ENCODE measurements around the gene COPS6.

Gene COPS6

DNA sequence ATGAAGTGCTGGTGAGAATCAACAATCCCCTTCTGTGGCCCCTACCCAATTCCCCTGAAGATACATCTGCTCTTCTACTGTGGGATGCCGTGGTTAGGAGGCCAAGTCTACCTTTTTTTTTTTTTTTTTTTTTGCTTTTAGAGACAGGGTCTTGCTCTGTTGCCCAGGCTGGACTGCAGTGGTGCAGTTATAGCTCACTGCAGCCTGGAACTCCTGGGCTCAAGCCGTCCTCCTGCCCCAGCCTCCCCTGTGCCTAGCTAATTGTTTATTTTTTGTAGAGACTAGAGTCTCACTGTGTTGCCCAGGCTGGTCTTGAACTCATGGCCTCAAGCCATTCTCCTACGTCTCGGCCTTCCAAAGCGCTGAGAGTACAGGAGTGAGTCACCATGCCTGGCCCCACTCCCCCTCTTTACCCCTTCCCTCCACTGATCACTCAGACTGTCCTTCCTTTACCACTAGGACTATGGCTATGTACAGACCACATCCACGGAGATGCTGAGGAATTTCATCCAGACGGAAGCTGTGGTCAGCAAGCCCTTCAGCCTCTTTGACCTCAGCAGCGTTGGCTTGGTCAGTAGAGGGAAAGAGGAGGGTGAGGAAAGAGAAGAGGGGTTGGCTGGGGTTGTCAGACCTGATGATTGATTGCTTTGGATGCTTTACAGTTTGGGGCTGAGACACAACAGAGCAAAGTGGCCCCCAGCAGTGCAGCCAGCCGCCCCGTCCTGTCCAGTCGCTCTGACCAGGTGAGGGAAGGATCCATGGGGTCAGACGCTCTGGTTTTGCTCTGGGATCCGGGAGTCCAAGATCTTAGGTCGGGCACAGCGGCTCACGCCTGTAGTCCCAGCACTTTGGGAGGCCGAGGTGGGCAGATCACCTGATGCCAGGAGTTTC is 14.4 kb downstream of the COPS6 start:
- DNase-seq, result no peak

- DNase-seq, result no peak
These were observed 16.8 kb downstream of the COPS6 start for GRCh38 chr7:100105534-100105933.

DNA sequence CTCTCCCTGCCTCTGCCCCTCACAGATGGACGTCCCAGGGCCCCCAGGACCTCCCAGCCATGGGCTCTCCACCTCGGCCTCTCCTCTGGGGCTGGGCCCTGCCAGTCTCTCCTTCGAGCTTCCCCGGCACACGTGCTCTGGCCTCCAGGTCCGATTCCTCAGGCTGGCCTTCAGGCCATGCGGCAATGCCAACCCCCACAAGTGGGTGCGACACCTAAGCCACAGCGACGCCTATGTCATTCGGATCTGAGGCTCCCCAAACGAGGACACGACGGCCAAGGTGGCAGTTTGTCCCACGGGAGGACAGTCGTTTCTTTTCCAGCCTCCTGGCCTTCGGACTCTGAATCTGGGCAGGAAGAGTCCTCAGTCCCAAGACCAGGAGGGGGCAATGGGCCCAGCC is 17.9 kb downstream of the COPS6 start:
- no peak for DNase-seq

- no peak for DNase-seq
These were observed 18.5 kb downstream of the COPS6 start for GRCh38 chr7:100107125-100107737.

DNA sequence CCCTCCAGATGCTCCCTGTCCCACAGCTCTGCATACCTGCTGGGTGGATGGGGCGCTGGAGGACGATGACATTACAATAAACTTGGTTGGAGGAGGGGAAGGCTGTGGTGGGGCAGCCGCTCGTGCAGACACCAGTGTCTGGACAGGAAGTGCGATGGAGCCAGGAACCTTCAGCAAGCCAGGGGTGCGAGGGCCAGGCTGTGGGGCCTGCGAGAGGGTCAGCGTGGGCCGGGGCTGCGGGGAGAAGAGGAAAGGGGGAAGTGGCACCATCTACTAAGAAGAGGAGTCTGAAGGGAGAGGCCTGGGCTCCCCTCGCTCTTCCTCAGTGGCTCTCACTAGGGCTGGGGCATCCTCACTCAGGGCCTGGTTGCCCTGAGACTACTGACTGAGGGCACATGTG is 19.1 kb downstream of the COPS6 start:
- DNase-seq, result no peak

DNA sequence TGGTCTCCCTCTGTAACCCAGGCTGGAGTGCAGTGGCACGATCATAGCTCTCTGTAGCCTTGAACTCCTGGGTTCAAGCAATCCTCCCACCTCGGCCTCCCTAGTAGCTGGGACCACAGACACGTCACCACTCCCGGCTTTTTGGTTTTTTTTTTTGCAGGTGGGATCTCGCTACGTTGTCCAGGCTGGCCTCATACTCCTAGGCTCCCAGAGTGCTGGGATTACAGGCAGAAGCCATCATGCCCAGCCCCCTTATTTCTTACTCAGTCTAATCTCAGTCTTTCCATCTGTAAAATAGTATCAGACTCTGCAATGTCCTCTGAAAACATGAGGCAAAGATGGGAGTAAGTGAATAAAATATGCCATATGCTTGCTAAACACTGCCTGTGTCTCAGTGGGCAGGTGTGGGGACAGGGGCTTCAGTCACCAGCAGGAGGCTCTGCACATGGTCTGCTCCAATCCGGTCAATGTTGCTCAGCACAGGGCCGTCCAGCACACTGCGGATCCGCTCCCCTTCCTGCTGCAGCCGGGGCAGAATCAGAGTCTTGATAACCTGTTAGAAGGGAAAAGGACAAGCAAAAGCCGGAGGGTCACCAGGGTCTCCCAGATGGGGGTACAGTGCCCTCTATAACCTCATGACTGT is 20.9 kb downstream of the COPS6 start:
- DNase-seq, result no peak

- DNase-seq, result no peak
These were observed 22.4 kb downstream of the COPS6 start for GRCh38 chr7:100111156-100111555.

- no peak for DNase-seq
These were observed 23.1 kb downstream of the COPS6 start for GRCh38 chr7:100111914-100112313.

- DNase-seq, result no peak
These were observed 26.3 kb downstream of the COPS6 start for GRCh38 chr7:100115026-100115425.

- no peak for DNase-seq
These were observed 29.8 kb downstream of the COPS6 start for GRCh38 chr7:100118388-100119071.

- DNase-seq, result peak; percentile 96
These were observed 30.6 kb downstream of the COPS6 start, which contains the start of the genes CNPY4 and TAF6 for GRCh38 chr7:100119072-100119969. Gene CNPY4 (plus strand): TSS chr7:100119634. CDS start chr7:100119745, 111 bp downstream. Gene TAF6 (minus strand): TSS chr7:100119358. CDS start chr7:100114209, 5,149 bp downstream.

- DNase-seq, result peak; percentile 78
These were observed 31.4 kb downstream of the COPS6 start for GRCh38 chr7:100119970-100120732.

DNA sequence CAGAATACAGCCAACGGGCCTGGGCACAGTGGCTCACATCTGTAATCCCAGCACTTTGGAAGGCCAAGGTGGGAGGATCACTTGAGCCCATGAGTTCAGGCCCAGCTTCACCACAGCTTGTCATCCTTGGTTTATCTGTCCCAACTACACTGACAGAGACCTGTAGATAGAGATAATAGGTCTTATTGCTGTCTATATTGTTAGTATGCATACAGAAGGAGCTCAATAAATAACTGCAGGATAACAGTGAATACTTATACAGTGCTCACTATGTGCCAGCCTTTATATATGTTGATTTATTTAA is 31.9 kb downstream of the COPS6 start:
- DNase-seq, result no peak

DNA sequence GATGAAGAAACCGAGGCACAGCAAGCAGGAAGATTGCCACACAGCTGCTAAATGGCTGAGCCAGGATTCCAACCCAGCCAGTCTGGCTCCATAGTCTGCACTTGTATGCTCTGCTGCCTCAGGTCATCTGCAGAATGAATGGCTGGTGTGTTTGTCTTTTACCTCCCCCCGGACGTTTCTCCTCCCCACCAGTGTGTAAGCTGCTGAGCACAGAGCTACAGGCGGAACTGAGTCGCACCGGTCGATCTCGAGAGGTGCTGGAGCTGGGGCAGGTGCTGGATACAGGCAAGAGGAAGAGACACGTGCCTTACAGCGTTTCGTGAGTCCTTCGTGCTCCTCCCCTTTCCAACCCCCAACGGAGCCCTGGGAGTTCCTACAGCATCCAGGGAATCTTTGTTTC is 33.3 kb downstream of the COPS6 start:
- no peak for DNase-seq

DNA sequence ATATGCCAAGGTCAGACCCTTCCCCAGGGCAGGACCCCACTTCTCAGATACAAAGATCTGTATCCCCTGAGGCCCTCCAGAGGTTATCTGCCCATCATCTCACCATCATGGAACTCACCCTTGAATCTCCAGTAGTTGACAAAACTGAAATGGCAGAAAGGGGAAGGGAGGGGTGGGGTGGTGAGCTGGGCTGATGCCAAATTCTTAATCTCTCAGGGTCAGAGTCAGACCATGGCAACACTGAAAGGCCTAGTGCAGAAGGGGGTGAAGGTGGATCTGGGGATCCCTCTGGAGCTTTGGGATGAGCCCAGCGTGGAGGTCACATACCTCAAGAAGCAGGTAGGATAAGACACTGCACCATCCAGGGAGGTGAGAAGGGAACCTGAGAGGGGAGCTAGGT is 33.8 kb downstream of the COPS6 start:
- DNase-seq, result no peak

DNA sequence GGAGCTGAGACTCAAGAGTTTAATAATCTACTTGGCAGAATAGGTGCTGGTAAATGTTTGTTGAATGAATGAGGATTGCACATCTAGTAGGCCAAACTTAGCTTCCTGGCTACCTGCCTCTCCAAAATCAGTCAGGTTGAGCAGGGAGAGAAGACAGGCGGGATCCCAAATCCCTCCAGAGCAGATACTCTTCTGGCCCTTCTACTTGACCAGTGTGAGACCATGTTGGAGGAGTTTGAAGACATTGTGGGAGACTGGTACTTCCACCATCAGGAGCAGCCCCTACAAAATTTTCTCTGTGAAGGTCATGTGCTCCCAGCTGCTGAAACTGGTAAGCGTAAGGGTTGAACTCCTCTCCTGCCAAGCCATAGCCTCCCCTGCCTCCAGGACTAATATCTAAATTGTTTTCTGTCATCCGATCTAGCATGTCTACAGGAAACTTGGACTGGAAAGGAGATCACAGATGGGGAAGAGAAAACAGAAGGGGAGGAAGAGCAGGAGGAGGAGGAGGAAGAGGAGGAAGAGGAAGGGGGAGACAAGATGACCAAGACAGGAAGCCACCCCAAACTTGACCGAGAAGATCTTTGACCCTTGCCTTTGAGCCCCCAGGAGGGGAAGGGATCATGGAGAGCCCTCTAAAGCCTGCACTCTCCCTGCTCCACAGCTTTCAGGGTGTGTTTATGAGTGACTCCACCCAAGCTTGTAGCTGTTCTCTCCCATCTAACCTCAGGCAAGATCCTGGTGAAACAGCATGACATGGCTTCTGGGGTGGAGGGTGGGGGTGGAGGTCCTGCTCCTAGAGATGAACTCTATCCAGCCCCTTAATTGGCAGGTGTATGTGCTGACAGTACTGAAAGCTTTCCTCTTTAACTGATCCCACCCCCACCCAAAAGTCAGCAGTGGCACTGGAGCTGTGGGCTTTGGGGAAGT is 35.8 kb downstream of the COPS6 start:
- no peak for DNase-seq

GRCh38 chr7:100126239-100126930 is 37.6 kb downstream of the COPS6 start:
- peak; percentile 26 for DNase-seq

- DNase-seq, result peak; percentile 94
These were observed 38.4 kb downstream of the COPS6 start, which contains the start of gene MBLAC1 for GRCh38 chr7:100126931-100127865. Gene MBLAC1 (plus strand): TSS chr7:100126967. CDS start chr7:100127396, 429 bp downstream.
